RPMI8226 (cell line): ENCODE measurements around the gene GALNT9.
"Not testable (repeated sequence)": the region's sequence is repeated elsewhere in the genome, so short reads cannot be mapped to it uniquely, and the experiment has no call there.

ENCODE experiments used
- DNase-seq: peaks from one replicate; pipeline ENCODE4 v3.0.0-alpha.2; 2015

The GALNT9 gene

GRCh38 chr12:132278401-132279183 lies 50.8 kb downstream of the GALNT9 start:
- DNase-seq: no peak

GRCh38 chr12:132277949-132278348 lies 51.4 kb downstream of the GALNT9 start:
- DNase-seq: no peak

- no peak for DNase-seq
Measured at GRCh38 chr12:132277374-132277941, 51.9 kb downstream of the GALNT9 start.

- DNase-seq: no peak
Measured at GRCh38 chr12:132276827-132277373, 52.5 kb downstream of the GALNT9 start.

GRCh38 chr12:132276066-132276826 lies 53.1 kb downstream of the GALNT9 start:
- no peak for DNase-seq

GRCh38 chr12:132275631-132276030 lies 53.8 kb downstream of the GALNT9 start:
- no peak for DNase-seq

GRCh38 chr12:132275110-132275531 lies 54.3 kb downstream of the GALNT9 start:
- DNase-seq: peak; percentile 12

GRCh38 chr12:132273992-132274334 lies 55.4 kb downstream of the GALNT9 start:
- DNase-seq: no peak

GRCh38 chr12:132272711-132273110 lies 56.7 kb downstream of the GALNT9 start:
- DNase-seq: no peak

- DNase-seq: no peak
Measured at GRCh38 chr12:132271755-132272092, 57.7 kb downstream of the GALNT9 start.

GRCh38 chr12:132270969-132271754 lies 58.2 kb downstream of the GALNT9 start:
- peak; percentile 15 for DNase-seq

GRCh38 chr12:132270516-132270915 lies 58.9 kb downstream of the GALNT9 start:
- DNase-seq: no peak

GRCh38 chr12:132269271-132269968 lies 60.0 kb downstream of the GALNT9 start:
- DNase-seq: no peak

- no peak for DNase-seq
Measured at GRCh38 chr12:132268674-132269073, 60.7 kb downstream of the GALNT9 start.

GRCh38 chr12:132267873-132268272 lies 61.5 kb downstream of the GALNT9 start:
- no peak for DNase-seq

GRCh38 chr12:132266802-132267201 lies 62.6 kb downstream of the GALNT9 start:
- DNase-seq: no peak

- DNase-seq: no peak
Measured at GRCh38 chr12:132266370-132266769, 63.0 kb downstream of the GALNT9 start.

- not testable (repeated sequence) for DNase-seq
Measured at GRCh38 chr12:132265822-132266221, 63.6 kb downstream of the GALNT9 start.

GRCh38 chr12:132265056-132265800 lies 64.2 kb downstream of the GALNT9 start:
- no peak for DNase-seq

- DNase-seq: no peak
Measured at GRCh38 chr12:132264086-132265010, 65.0 kb downstream of the GALNT9 start.
